DMS114 treated with DMSO at 0.1 percent for 48 hours (cell line): Measurements from ENCODE around the gene TRIOBP.

Experiments
- DNase-seq: peaks from one replicate; lab custom pipeline; 2025; ENCODE audit not compliant: unreplicated experiment; lab: John Stamatoyannopoulos, UW

The TRIOBP gene

DNA sequence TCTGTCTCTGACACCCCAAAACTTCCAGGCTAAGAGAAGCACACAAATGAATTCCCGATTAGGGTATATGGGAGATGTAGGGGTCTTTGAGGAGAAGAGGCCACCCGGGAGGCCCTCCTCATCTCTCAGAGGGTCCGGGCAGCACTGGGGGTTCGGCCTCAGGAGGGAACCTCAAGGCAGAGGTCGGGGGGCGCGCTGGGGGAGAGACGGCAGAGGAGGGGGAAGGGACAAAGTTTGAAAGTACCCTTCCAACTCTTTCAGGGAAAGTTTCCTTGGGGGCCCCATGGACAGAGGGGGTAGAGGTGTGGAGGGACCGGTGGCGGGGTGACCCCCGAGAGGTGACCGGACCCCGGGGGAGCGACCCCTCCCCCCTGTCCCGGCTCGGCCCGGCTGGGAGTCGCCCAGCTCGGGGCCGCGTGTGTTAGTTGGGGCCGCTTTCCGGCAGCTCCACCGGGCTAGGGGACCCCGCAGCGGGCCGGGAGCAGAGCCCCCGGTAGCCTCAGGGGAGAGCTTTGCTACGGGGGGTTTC is 107.6 kb downstream of the TRIOBP start:
- DNase-seq = no peak

DNA sequence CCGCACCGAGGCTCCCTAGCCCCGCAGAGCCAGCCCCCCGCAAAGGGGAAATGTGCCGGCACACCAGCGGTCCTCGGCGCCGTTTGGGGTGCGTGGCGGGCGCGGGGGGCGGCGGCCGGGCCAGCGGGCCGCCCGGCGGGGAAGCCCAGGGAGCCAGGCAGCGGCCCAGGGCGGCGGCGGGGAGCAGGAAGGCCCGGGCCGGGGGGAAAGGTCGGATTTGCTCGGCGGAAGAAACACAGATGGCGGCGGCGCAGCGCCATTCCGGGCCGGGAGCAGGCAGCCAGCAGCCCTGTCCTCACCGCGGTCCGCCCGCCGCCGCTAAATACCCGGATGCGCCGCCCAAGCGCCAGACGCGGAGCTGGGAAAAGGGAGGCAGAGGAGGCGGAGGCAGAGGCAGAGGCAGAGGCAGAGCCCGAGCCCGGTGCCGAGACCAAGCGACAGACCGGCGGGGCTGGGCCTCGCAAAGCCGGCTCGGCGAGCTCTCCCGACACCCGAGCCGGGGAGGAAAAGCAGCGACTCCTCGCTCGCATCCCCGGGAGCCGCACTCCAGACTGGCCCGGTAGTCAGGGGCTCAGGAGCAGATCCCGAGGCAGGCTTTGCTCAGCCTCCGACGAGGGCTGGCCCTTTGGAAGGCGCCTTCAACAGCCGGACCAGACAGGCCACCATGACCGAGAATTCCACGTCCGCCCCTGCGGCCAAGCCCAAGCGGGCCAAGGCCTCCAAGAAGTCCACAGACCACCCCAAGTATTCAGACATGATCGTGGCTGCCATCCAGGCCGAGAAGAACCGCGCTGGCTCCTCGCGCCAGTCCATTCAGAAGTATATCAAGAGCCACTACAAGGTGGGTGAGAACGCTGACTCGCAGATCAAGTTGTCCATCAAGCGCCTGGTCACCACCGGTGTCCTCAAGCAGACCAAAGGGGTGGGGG is 108.3 kb downstream of the TRIOBP start:
- peak; percentile 59 for DNase-seq

DNA sequence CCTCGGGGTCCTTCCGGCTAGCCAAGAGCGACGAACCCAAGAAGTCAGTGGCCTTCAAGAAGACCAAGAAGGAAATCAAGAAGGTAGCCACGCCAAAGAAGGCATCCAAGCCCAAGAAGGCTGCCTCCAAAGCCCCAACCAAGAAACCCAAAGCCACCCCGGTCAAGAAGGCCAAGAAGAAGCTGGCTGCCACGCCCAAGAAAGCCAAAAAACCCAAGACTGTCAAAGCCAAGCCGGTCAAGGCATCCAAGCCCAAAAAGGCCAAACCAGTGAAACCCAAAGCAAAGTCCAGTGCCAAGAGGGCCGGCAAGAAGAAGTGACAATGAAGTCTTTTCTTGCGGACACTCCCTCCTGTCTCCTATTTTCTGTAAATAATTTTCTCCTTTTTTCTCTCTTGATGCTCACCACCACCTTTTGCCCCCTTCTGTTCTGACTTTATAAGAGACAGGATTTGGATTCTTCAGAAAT is 109.0 kb downstream of the TRIOBP start:
- DNase-seq = no peak

DNA sequence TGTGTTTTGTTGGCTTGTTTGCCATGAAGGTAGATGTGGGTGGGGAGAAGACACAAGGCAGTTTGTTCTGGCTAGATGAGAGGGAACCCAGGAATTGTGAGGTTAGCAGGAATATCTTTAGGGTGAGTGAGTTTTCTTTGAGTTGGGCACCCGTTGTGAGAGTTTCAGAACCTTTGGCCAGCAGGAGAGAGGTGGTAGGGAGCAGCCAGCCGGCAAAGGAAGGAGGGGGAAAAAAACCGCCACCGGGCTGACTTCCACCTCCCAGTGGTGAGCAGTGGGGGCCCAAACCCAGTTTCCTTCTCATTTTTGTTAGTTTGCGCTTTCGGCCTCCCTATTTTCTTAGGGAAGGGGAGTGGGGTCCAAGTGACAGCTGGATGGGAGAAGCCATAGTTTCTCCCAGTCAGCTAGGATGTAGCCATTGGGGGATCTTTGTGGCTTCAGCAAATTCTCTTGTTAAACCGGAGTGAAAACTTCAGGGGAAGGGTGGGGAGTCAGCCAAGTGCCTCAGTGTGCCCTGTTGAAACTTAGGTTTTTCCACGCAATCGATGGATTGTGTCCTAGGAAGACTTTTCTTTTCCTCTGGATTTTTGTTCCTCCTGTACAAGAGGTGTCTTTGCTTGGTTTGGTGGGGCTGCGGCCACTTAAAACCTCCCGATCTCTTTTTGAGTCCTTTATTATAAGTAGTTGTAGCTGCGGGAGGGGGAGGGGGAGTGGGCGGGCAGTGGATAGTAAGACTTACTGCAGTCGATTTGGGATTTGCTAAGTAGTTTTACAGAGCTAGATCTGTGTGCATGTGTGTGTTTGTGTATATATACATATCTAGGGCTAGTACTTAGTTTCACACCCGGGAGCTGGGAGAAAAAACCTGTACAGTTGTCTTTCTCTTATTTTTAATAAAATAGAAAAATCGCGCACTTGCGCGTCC is 109.8 kb downstream of the TRIOBP start:
- peak; percentile 35 for DNase-seq

DNA sequence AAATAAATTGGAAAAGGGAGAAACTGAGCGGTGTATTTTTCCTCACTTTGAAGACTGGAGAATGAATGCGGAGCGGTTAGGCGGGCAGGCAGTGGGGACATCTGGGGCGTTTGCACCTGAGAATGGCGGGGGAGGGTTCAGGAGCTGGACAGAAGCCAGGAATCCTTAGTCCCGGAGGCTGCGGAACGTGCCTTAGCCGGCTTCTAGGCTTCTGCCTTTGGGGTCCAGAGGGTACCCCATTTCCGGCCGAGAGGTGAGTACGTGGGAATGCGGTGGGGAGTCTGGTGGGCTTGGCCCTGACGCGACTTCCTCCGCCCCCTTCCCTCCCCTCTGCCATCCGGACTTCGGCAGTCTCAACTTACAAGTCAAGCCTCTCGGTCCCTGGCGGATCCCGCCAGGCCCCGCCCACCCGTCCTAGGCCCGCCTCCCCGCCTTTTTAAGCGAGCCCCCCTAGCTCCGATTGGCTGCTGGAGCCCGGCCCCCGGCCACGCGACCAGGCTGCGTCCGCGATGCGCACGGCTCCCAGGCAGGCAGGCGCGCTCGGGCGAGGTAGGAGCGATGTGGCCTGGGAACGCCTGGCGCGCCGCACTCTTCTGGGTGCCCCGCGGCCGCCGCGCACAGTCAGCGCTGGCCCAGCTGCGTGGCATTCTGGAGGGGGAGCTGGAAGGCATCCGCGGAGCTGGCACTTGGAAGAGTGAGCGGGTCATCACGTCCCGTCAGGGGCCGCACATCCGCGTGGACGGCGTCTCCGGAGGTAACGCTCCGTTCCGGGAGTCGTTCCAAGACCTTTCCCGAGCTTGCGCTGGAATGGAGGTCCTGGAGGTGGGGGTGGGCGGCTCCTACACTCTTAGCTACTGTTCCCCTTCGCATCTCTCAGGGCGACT is 110.8 kb downstream of the TRIOBP start, which contains the start of gene GCAT:
Gene GCAT (plus strand): TSS at position 525 of the 884 bp plus-strand sequence. CDS start 34 bp downstream, at position 559.
- peak; percentile 88 for DNase-seq

DNA sequence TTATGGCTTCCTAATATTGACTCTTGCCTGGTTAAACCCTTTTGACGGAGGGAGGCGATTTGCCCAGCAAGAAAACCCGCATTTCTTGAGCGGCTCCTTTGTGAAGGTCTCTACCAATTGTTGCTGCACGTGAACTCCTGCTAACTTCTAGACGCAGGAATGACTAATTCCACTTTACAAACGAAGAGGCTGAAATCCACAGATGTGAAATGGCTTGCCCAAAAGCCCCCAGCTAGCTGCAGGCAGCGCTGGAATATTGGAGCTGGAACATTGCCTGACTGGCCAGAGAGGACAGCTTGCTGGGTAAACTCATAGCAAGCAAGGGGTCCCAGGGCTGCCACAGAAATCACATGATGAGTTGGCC is 111.4 kb downstream of the TRIOBP start:
- DNase-seq = no peak

DNA sequence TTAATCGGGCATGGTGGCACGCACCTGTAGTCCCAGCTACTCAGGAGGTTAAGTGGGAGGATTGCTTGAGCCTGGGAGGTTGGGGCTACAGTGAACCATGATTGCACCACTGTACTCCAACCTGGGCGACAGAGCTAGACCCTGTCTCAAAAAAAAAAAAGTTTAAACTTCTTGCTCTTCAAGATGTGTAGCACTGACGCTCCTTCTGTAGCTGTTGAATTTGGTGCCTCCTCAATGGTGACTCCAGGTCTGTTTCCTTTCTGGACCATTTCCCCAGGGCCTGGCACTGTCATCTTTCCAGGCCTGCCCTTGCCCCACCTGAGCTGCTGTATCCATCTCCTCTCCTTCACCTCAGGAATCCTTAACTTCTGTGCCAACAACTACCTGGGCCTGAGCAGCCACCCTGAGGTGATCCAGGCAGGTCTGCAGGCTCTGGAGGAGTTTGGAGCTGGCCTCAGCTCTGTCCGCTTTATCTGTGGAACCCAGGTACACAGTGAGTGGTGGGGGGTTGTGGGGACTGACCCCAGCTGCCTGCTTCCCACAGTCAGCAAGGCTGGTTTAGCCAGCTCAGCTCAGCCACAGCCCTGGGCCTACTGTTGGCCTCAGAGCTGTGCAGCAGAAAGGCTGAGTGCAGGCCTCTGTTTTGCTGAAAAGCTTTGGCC is 113.0 kb downstream of the TRIOBP start:
- no peak for DNase-seq

DNA sequence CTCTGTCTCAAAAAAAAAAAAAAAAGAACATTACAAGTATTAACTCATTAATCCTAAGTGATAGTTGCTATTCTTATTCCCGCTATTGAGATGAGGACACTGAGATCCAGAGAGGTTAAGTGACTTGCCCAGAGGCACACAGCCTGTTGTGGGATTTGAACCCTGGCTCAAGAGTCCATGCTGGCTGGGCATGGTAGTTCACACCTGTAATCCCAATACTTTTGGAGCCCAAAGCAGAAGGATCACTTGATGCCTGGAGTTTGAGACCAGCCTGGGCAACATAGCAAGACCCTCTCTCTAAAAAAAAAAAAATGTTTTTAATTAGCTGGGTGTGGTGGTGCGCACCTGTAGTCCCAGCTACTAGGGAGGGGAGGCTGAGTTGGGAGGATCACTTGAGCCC is 115.0 kb downstream of the TRIOBP start:
- no peak for DNase-seq

DNA sequence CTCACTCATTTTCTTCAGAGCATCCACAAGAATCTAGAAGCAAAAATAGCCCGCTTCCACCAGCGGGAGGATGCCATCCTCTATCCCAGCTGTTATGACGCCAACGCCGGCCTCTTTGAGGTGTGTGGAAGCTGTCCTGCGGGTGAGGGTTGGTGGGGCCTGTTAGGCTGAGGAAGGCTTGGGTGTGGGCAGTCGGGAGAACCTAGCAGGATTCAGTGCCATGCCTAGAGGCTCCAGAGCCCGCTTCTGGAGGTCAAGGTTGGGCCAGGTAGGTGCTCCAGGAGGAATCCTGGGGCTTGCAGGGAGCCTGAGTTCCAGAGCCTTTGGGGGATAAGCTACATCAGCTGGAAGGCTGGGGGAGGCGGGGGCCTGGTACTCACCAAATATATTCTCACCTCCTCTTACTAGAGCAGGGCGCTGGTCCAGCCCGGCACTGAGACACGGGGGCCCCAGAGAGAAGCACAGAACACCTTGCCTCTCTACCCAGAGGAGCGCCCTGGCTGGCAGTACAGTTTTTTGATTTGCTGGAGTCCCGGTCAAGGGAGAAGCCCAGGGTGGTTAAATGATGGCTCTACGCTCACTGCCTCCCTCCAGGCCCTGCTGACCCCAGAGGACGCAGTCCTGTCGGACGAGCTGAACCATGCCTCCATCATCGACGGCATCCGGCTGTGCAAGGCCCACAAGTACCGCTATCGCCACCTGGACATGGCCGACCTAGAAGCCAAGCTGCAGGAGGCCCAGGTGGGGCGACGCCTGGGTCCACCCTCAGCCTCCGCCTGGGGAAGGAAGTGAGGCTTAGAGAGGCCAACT is 116.2 kb downstream of the TRIOBP start:
- DNase-seq = no peak

DNA sequence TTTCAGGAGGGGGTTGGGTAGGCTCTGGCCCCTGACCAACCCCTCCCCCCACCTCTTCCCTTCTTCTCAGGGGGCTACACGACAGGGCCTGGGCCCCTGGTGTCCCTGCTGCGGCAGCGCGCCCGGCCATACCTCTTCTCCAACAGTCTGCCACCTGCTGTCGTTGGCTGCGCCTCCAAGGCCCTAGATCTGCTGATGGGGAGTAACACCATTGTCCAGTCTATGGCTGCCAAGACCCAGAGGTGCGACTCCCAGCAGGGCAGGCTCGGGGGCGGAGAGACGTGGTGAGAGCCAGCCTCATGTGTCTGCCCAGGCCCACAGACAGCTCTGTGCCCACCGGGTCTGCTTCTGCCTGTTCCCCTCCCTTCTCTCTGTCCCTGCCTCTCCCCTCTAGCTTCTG is 118.7 kb downstream of the TRIOBP start:
- DNase-seq = no peak

DNA sequence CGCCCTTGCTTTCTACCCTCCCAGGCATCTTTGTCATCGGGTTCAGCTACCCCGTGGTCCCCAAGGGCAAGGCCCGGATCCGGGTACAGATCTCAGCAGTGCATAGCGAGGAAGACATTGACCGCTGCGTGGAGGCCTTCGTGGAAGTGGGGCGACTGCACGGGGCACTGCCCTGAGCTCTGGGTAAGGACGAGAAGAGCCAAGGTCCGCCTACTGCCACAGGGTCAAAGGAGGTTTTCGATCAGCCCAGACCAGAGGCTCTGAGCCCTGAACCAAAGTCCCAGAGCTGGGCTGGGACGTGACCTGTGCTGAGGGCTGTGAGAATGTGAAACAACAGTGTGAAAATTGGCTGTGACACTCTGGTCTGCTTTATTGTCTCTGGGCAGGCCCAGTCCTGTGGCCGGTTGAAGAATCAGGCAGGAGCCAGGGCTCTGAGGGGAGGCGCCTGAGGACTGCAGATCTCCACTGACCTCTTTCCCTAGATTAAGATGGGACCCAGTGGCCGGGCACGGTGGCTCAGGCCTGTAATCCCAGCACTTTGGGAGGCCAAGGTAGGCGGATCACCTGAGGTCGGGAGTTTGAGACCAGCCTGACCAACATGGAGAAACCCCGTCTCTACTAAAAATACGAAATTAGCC is 119.8 kb downstream of the TRIOBP start:
- DNase-seq = no peak

DNA sequence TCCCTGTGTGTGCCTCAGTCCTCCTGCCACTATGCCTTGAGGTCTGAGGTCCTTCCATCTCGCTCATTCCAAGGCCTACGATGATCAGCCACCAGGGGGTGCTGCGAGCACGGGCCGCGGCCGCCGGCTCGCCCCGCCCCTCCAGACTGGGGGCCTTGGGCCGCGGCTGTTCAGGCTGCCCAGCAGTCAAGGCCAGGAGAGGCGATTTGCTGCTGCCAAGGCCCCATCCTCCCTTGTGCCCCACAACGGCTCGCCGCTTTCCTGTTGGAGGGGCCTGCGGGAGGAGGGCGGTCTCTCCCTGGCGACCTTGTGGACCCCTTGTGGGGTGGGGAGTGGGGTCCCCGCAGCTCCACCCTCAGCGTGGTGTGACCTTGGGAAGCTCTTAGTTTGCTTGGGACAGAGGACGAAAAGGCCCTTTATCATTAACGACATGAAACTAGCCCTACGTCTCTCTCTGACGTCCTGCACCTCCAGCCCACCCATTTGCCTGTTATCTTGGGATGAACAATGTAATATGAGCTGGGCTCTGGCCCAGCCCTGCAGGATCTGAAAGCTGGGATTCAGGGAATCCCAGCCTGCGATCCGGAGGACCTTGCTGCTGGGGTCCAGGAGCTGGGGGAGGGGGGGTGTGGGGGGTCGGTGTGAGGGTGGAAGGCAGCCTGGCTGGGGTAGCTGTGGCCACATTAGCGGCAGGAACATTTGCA is 121.0 kb downstream of the TRIOBP start:
- DNase-seq = peak; percentile 40

DNA sequence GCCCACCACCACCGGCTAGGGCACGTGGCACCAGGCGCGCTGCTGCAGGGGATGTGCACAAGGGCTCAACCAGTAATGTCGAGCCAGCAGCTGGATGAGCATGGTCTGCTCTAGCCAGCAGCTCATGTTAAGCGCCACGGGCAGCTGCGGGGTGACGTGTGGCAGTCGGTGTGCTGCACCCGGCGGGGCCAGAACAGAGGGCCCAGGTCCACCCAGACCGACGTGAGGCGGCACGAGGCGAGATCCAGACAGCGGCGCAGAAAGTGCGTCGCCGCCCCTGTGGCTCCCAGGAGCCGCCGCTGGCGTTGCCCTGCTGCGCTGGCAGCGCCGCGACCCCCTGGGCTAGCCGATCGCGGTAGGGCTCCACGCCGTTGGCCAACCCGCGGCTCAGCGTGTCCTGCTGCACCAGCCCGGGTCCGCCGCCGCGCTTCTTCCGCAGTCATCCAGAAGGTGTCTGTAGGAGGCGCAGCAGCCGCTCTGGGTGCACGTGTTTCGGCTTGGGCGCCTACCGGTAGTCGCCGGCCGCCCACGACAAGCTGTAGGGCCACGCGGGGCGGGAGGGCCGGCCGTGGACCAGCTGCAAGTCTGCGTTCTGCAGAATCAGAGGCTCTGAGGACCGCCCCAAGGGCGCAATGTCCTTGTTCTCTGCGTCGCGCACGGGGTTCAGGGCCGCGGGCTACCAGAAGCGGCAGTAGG is 121.7 kb downstream of the TRIOBP start:
- DNase-seq = no peak

DNA sequence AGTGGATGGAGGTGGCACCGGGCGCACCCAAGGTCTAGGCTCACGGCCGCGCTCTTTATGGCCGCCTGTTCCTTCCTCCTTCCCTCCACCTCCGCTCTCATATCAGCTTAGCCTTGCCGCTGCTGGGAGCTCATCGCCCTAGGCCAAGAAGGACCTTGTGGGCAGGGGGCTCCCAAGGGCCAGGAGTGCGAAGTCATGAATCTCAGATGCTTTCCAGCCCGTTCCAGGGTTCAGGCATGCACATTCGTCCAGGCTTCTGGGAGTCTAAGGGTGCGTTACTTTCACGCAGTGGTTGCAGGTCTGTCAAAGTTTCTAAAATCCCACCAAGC is 122.2 kb downstream of the TRIOBP start:
- no peak for DNase-seq

DNA sequence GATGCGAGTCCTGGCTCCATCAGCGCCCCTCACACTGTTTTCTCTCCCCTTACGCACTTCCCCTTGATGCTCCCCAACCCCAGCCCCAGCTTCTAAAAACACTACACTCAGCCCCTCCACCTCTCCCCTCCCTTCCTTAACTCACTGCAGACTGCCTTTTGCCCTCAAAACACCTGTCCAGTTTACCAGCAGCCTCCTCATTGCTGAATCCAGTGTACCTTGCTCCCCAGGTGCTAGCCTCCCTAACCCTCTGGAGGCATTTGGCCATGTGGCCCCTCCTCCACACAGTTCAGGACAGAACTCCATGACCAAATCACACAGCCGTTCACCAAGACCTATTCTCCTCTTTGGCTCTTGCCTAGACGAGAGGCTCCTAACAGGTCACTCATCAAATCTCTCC is 123.5 kb downstream of the TRIOBP start:
- no peak for DNase-seq

DNA sequence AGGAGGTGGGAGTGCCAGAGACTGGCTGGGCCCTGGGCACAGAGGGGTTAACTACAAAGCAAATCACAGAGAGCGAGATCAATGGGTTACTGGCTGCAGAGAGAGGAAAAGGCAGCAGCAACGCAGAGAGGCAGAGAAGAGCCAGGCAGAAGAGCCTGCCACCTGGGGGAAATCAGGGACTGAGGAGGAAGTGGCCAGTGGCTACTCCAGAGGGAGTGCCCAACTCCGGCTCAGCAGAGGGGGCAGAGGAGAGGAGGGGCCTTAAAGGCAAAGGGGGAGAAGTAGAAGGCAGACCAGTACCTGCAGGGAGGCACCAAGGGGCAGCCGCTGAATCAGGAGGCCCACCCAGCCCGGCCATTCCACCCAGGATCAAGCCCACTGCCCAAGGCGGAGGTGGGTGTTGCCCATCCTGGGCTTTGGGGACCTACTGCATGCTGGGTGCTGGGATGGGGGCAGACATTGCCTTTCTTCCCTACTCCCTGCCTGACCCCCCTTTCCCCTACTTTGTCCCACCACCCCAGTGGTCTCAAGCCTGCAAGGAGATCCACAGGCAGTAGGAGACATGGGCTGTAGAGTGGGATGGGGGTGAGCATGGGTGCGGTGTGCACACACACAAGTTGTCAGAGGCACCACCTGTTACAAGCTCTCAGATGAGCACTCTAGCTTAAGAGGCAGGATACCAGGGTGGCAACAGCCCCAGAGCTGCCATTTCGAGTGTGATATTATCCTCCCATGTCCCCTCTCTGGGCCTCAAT is 125.4 kb downstream of the TRIOBP start:
- DNase-seq = no peak
